Vagina (tissue), 2 donors: Measurements from ENCODE around the gene PCBD2.

Experiments used
- POLR2A ChIP-seq, 2 donors: fragments of 450-650 bp; IDR thresholded peaks; one replicate each; pipeline ENCODE4 v1.6.1; 2017; ENCODE audit warnings: antibody characterized with exemption in 2 of 2, mild to moderate bottlenecking in 2 of 2, moderate library complexity in 2 of 2
- TF ChIP-seq, protein P1 (sequence below), 3 experiments: fragments of 450-650 bp in 2 of 3; fragments of 200-600 bp in 1 of 3; sonication (generic) in 1 of 3; IDR thresholded peaks; one replicate each; pipeline ENCODE4 v1.5.1; 2017 to 2019; ENCODE audit warnings: antibody characterized with exemption in 3 of 3, mild to moderate bottlenecking in 2 of 3, moderate library complexity in 2 of 3

DNA sequence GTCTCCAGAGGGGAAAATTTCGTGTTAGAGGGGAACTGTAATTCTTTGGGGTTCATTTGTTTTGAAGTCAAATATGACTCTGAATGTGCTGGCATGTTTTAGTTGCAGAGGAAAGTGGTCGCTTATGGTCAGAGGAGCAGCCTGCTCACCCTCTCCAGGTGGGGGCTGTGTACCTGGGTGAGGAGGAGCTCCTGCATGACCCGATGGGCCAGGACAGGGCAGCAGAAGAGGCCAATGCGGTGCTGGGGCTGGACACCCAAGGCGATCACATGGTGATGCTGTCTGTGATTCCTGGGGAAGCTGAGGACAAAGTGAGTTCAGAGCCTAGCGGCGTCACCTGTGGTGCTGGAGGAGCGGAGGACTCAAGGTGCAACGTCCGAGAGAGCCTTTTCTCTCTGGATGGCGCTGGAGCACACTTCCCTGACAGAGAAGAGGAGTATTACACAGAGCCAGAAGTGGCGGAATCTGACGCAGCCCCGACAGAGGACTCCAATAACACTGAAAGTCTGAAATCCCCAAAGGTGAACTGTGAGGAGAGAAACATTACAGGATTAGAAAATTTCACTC lies 17.3 kb upstream of the PCBD2 start:
- TF ChIP-seq, protein P1, sequence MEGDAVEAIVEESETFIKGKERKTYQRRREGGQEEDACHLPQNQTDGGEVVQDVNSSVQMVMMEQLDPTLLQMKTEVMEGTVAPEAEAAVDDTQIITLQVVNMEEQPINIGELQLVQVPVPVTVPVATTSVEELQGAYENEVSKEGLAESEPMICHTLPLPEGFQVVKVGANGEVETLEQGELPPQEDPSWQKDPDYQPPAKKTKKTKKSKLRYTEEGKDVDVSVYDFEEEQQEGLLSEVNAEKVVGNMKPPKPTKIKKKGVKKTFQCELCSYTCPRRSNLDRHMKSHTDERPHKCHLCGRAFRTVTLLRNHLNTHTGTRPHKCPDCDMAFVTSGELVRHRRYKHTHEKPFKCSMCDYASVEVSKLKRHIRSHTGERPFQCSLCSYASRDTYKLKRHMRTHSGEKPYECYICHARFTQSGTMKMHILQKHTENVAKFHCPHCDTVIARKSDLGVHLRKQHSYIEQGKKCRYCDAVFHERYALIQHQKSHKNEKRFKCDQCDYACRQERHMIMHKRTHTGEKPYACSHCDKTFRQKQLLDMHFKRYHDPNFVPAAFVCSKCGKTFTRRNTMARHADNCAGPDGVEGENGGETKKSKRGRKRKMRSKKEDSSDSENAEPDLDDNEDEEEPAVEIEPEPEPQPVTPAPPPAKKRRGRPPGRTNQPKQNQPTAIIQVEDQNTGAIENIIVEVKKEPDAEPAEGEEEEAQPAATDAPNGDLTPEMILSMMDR (IDR thresholded peaks at IDR 0.05): no peak
- TF ChIP-seq POLR2A (IDR thresholded peaks at IDR 0.05): no peak
